Measurements from ENCODE around the gene SLC35E3.

GRCh38 chr12:68786929-68787328 lies 41.0 kb downstream of the SLC35E3 start:
- TF ChIP-seq POLR2A (IDR thresholded peaks at IDR 0.05) (no peak), CTCF (IDR thresholded peaks at IDR 0.05) (no peak), POLR2AphosphoS5 (IDR thresholded peaks at IDR 0.05) (no peak)

Measured in breast epithelium (tissue), 3 donors.